ENCODE data around the gene TTC39C.

The TTC39C gene

DNA sequence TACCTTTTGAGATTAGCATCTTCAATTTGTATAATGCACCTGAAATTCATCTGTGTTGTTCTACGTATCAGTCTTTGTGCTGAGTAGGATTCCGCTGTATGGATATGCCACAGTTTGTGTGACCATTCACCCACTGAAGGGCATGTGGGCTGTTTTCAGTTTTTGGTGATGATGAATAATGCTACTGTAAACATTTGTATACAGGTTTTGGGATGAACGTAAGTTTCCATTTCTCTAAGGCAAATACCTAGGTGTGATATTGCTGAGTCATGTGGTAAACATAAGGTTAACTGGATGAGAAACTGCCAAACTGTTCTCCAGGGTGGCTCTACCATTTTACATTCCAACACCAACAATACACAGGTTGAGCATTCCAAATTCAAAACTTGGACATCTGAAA, 159.4 kb downstream of the TTC39C start:
- H3K27ac ChIP-seq (ENCODE audit: low read length) = no peak overlapping the region
- peaks cover 12% of the 10 kb centered on the region for H3K36me3 ChIP-seq (ENCODE audit: control insufficient read depth, low read depth, low read length)
- no peaks in the 10 kb centered on the region for H3K9me3 ChIP-seq (ENCODE audit: control insufficient read depth, low read depth, low read length)

GRCh38 chr18:24176727-24177416, 162.3 kb downstream of the TTC39C start:
- H3K9me3 ChIP-seq (ENCODE audit: control insufficient read depth, low read depth, low read length) = no peaks in the 10 kb centered on the region
- H3K36me3 ChIP-seq (ENCODE audit: control insufficient read depth, low read depth, low read length) = peaks cover 9% of the 10 kb centered on the region
- H3K9ac ChIP-seq (ENCODE audit: low read length) = no peak overlapping the region
- H3K27me3 ChIP-seq (ENCODE audit: control insufficient read depth, insufficient read depth, low read length) = no peaks in the 10 kb centered on the region
- H3K4me3 ChIP-seq (ENCODE audit: low read length) = no peak overlapping the region
- no peak overlapping the region for H3K27ac ChIP-seq (ENCODE audit: low read length)
- no peaks in the 10 kb centered on the region for H3K4me1 ChIP-seq (ENCODE audit: control insufficient read depth, low read depth, low read length)

More for the DNA sequence above, 159.4 kb downstream of the TTC39C start:
- Histone ChIP-seq H3K4me3 (ENCODE audit: low read length) (no peak overlapping the region), H3K4me1 (ENCODE audit: control insufficient read depth, low read depth, low read length) (no peaks in the 10 kb centered on the region), H3K27me3 (ENCODE audit: control insufficient read depth, insufficient read depth, low read length) (no peaks in the 10 kb centered on the region), H3K9ac (ENCODE audit: low read length) (no peak overlapping the region)

DNA sequence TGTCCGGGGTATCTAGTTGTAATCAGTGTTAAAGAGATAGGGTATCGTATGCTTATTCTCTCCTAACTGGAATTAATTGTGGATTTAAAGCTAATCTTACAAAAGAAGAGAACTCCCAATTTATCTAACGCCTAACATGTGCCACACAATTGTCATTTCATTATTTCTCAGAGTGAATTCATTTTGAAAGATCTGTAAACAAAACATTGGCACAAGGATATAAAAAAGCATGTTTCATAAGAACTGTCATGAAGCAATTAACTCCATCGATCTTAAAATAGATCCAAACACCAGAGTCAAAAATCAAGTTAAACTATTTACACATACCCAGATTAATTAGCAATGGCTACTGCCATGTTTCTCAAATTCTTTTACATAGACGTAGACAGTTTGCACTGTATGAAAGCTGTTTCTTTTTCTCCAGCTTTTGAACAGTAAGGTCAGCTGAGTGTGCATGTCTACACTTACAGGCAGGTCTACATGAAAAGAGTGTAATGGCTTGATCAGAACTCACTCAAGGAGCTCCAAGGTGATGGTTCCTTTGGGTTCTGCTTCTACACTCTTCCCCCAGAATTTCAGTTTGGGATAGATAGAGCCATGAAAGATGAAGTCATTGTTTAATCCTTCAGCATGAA, 163.1 kb downstream of the TTC39C start:
- Histone ChIP-seq H3K27me3 (ENCODE audit: control insufficient read depth, insufficient read depth, low read length) (no peaks in the 10 kb centered on the region), H3K4me1 (ENCODE audit: control insufficient read depth, low read depth, low read length) (no peaks in the 10 kb centered on the region), H3K36me3 (ENCODE audit: control insufficient read depth, low read depth, low read length) (peaks cover 9% of the 10 kb centered on the region), H3K9me3 (ENCODE audit: control insufficient read depth, low read depth, low read length) (no peaks in the 10 kb centered on the region), H3K4me3 (ENCODE audit: low read length) (no peak overlapping the region), H3K9ac (ENCODE audit: low read length) (no peak overlapping the region), H3K27ac (ENCODE audit: low read length) (no peak overlapping the region)

DNA sequence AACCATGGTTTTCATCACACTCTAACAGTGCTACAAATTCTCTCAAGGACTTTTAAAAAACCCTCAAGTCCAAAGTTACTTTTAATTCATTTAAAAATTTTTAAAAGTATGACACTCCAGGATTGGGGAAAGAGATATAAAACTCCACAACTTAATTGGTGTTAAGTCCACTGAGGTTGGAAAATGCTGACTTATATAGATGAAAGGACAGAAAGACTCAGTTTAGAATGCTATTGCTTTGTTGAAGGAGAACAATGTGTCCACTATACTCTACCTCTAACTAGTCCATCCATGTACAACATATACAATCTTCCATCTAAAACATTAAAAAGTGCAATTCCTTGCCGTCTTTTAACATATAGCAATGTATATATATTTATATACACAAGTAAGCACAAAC, 165.5 kb downstream of the TTC39C start:
- no peaks in the 10 kb centered on the region for H3K9me3 ChIP-seq (ENCODE audit: control insufficient read depth, low read depth, low read length)
- H3K27ac ChIP-seq (ENCODE audit: low read length) = no peak overlapping the region
- H3K9ac ChIP-seq (ENCODE audit: low read length) = no peak overlapping the region
- no peak overlapping the region for H3K4me3 ChIP-seq (ENCODE audit: low read length)
- H3K27me3 ChIP-seq (ENCODE audit: control insufficient read depth, insufficient read depth, low read length) = no peaks in the 10 kb centered on the region
- H3K4me1 ChIP-seq (ENCODE audit: control insufficient read depth, low read depth, low read length) = peaks cover 4% of the 10 kb centered on the region
- H3K36me3 ChIP-seq (ENCODE audit: control insufficient read depth, low read depth, low read length) = peaks cover 5% of the 10 kb centered on the region

GRCh38 chr18:24181806-24182205, 167.3 kb downstream of the TTC39C start:
- Histone ChIP-seq H3K9me3 (ENCODE audit: control insufficient read depth, low read depth, low read length) (no peaks in the 10 kb centered on the region), H3K36me3 (ENCODE audit: control insufficient read depth, low read depth, low read length) (peaks cover 5% of the 10 kb centered on the region), H3K27ac (ENCODE audit: low read length) (no peak overlapping the region)

More at GRCh38 chr18:24181806-24182205, 167.3 kb downstream of the TTC39C start:
- Histone ChIP-seq H3K27me3 (ENCODE audit: control insufficient read depth, insufficient read depth, low read length) (no peaks in the 10 kb centered on the region), H3K4me3 (ENCODE audit: low read length) (no peak overlapping the region), H3K4me1 (ENCODE audit: control insufficient read depth, low read depth, low read length) (peaks cover 4% of the 10 kb centered on the region), H3K9ac (ENCODE audit: low read length) (no peak overlapping the region)

Data from iPS-18a (cell line).